Right atrium auricular region (tissue), 2 donors: Measurements from ENCODE around the gene PIK3CD. TPM values are rescaled to one million over a fixed set of nuclear protein-coding genes. Genes with fewer than 3 reads are reported as not detected.

Experiments
- DNase-seq: peaks from one replicate; pipeline ENCODE4 v3.0.0-alpha.2; 2019; ENCODE audit warnings: low spot score
- H3K27ac ChIP-seq, 2 donors: fragments of 200-600 bp; sonication (generic); 1 replicate in 1 of 2; 2 replicates in 1 of 2; pipeline ENCODE4 v1.5.1; 2016 to 2019
- H3K27me3 ChIP-seq, 2 donors: fragments of 200-600 bp; sonication (generic); one replicate each; pipeline versions ENCODE4 v1.5.1 to v1.6.0; 2017 to 2019
- H3K36me3 ChIP-seq: fragments of 200-600 bp; sonication (generic); one replicate; pipeline ENCODE4 v1.5.1; 2016
- H3K4me1 ChIP-seq, 2 donors: fragments of 200-600 bp; sonication (generic); one replicate each; pipeline versions ENCODE4 v1.5.1 to v1.6.0; 2017 to 2019
- H3K4me3 ChIP-seq, 2 donors: fragments of 200-600 bp; sonication (generic); 1 replicate in 1 of 2; 2 replicates in 1 of 2; pipeline ENCODE4 v1.5.1; 2017 to 2019; ENCODE audit warnings: mild to moderate bottlenecking in 1 of 2, moderate library complexity in 1 of 2
- H3K9me3 ChIP-seq, 2 donors: fragments of 200-600 bp; sonication (generic); one replicate each; pipeline ENCODE4 v1.5.1; 2019
- CTCF ChIP-seq, 2 donors: fragments of 200-600 bp; sonication (generic); IDR thresholded peaks; one replicate each; pipeline ENCODE4 v1.5.1; 2019; ENCODE audit warnings: antibody characterized with exemption in 2 of 2
- total RNA-seq, 2 donors: library from RNA; depleted of rRNA; stranded (reverse); fragments of >200 nt; gene quantifications; one replicate each; pipeline ENCODE4 v1.1.0, GENCODE V29; 2016

The PIK3CD gene
- total RNA-seq, 2 donors from 2014 or later, result 4.7 to 7.4 TPM

GRCh38 chr1:9717193-9718005 is 65.9 kb downstream of the PIK3CD start:
- Histone ChIP-seq H3K27me3 (no peaks in the 10 kb centered on the region), H3K4me3 (peak overlapping the region in 1 of 2 donors; percentile 7), H3K36me3 (peaks cover 11% of the 10 kb centered on the region), H3K27ac (peak overlapping the region in 1 of 2 donors; percentile 31), H3K9me3 (no peaks in the 10 kb centered on the region), H3K4me1 (peaks cover 0 to 6% of the 10 kb centered on the region in 2 donors)
- DNase-seq, result no peak
- no peak for TF ChIP-seq CTCF (IDR thresholded peaks at IDR 0.05)

GRCh38 chr1:9718006-9718680 is 66.6 kb downstream of the PIK3CD start:
- Histone ChIP-seq H3K27me3 (no peaks in the 10 kb centered on the region), H3K4me3 (no peak overlapping the region), H3K9me3 (peaks cover 0 to 3% of the 10 kb centered on the region in 2 donors), H3K27ac (no peak overlapping the region), H3K36me3 (peaks cover 19% of the 10 kb centered on the region), H3K4me1 (peaks cover 0 to 6% of the 10 kb centered on the region in 2 donors)
- DNase-seq, result no peak
- no peak for TF ChIP-seq CTCF (IDR thresholded peaks at IDR 0.05)

GRCh38 chr1:9719978-9720722 is 68.6 kb downstream of the PIK3CD start:
- no peaks in the 10 kb centered on the region for H3K27me3 ChIP-seq
- no peak overlapping the region for H3K27ac ChIP-seq
- H3K4me3 ChIP-seq, result no peak overlapping the region
- peaks cover 0 to 10% of the 10 kb centered on the region in 2 donors for H3K9me3 ChIP-seq
- no peak for DNase-seq
- peaks cover 0 to 6% of the 10 kb centered on the region in 2 donors for H3K4me1 ChIP-seq
- no peak for TF ChIP-seq CTCF (IDR thresholded peaks at IDR 0.05)
- peaks cover 22% of the 10 kb centered on the region for H3K36me3 ChIP-seq

DNA sequence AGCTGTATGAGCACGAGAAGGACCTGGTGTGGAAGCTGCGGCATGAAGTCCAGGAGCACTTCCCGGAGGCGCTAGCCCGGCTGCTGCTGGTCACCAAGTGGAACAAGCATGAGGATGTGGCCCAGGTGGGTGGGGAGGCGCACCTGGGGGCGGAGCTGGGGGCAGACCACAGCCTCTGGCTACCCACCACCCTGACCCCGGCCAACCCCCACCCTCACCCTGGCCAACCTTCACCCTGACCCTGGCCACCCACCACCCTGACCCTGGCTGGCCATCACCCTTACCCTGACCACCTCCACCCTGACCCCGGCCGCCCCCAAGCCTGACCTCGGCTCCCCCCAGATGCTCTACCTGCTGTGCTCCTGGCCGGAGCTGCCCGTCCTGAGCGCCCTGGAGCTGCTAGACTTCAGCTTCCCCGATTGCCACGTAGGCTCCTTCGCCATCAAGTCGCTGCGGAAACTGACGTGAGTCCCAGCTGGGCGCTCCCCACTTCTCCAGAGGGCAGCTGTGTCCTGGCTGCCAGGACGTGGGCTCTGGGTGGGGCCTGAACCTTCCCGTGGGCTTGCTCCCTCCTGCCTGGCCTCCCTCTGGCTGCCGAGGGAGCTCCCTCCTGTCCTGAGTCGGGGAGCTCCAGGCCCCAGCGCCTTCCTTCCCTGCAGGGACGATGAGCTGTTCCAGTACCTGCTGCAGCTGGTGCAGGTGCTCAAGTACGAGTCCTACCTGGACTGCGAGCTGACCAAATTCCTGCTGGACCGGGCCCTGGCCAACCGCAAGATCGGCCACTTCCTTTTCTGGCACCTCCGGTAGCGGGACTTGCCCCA is 69.5 kb downstream of the PIK3CD start:
- Histone ChIP-seq H3K4me1 (peaks cover 0 to 6% of the 10 kb centered on the region in 2 donors), H3K4me3 (no peak overlapping the region), H3K36me3 (peaks cover 22% of the 10 kb centered on the region), H3K27ac (no peak overlapping the region), H3K9me3 (peaks cover 0 to 10% of the 10 kb centered on the region in 2 donors), H3K27me3 (no peaks in the 10 kb centered on the region)
- no peak for TF ChIP-seq CTCF (IDR thresholded peaks at IDR 0.05)
- no peak for DNase-seq
